GM10847 (cell line): Measurements from ENCODE around the gene NEURL2.

Experiments used
- POLR2A ChIP-seq: IDR thresholded peaks from 2 replicates; pipeline ENCODE4 v1.6.1; 2011; ENCODE audit not compliant: insufficient read length; ENCODE audit errors: extremely low read depth

NEURL2 gene

GRCh38 chr20:45924391-45925261 is 33.6 kb upstream of the NEURL2 start:
- no peak for TF ChIP-seq POLR2A

GRCh38 chr20:45921337-45922189 is 30.6 kb upstream of the NEURL2 start:
- no peak for TF ChIP-seq POLR2A

DNA sequence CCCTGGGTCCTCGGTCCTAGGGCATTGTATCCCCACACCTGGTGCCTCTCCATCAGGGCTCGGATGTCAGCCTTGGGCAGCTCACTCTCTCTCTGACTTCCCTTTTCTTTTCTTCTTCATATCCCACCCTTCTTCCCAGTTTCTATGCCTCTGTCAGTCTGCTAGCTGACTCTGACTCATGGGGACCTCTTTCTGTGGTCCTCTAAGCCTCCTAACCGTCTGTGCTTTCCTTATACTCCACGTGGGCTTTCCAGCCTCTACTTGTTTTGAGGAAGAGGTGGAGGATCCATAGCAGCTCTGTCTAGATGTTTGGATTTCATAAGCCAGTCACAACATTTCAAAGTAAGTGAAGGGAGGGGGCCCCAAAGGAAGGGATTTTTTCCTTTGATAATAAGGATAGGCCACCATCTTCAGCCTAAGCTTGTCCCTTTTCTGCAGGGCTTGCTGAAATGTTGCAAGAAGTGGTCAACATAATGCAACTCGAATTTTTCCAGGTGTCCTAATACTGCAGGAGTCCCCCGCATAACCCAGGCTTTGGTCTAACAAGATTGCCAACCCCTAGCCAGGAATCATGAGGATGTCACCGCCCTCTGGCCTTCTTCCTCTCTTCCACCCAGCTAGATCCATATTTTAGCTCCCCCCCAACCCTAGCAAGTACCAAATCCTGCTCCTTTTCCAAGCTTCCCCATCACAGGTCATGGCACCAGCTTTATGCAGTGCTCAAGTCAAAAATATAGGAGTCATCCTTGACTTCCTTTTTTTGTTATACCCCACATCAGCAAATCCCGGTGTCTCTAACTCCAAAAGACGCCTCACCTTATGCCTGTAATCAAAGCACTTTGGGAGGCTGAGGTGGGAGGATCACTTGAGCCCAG is 29.7 kb upstream of the NEURL2 start:
- no peak for TF ChIP-seq POLR2A

DNA sequence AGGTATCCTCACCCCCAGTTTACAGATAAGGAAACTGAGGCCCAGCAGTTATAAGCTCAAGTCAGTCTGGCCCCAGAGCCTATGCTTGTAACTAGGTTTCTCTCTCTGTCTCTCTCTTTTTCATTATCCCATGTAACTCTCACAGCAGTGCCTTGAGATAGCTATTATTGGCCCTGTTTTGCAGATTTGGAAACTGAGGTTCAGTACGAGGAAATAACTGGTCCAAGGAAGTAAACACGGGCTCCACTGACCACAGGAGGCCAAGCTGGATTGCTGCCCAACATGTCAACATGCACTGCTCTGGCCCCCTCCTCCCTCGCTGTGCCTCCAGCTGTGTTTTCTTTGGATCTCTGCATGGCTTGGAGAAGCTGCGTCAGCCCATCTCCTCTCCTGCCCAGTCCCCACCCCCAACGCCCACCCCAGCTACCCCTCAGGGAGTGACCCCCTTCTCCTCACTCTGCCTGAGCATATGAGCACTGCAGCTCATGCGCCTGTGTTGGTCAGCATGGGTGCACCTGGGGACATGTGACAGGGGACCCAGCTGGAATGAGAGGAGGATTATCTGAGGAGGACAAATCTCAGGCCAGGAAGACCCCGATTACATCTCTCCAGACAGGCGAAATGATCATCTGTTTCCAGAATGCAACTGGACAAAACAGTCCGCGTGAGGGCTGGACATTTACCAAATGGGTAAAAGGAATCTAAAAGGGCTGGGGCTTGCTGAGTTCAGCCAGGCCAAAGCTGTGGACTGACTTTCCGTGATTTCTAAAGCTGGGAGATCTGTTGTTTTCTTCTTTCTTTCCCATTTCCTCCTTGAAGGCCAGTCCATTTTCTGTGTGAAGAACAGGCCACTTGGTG is 28.8 kb upstream of the NEURL2 start:
- no peak for TF ChIP-seq POLR2A

DNA sequence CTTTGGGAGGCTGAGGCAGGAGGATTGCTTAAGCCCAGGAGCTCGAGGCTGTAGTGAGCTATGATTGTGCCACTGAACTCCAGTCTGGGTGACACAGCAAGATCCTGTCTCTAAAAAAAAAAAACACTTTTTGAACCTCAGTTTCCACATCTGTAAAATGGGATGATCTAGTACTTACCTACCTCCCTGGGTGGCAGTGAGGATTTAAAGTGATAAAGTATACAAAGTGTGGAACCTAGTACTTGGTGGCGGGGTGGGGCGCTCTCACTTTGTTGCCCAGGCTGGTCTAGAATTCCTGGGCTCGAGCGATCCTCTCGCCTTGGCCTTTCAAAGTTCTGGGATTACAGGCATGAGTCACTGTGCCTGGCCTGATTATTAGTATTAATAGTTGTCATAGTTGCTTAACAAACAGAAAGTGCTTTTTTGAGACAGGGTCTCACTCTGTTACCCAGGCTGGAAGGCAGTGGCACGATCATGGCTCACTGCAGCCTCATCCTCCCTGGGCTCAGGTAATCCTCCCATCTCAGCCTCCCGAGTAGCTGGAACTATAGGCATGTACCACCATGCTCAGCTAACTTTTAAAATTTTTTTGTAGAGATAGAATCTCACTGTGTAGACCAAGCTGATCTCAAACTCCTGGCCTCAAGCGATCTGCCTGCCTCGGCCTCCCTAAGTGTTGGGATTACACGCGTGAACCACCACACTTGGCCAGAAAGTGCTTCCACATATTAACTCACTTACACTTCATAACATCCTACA is 27.9 kb upstream of the NEURL2 start:
- TF ChIP-seq POLR2A: no peak

DNA sequence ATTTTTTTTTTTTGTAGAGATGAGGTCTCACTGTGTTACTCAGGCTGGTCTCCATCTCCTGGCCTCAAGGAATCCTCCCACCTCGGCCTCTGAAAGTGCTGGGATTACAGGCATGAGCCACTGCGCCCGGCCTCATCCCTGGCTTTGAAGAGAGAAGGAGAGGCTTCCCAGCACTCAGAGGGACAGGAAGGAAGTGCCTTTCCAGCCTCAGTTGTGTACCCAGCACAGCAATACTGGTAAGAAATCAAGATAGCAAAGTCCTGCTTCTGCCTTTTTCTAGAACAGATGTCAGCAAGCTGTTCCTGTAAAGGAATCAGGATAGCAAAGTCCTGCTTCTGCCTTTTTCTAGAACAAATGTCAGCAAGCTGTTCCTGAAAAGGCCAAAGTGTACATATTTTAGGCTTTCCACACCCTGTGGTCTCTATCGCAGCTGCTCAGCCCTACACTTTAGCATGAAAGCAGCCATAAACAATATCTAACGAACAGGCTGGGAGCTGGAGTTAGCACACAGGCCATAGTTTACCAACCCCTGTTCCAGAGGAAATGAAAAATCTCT is 27.3 kb upstream of the NEURL2 start:
- TF ChIP-seq POLR2A: no peak

DNA sequence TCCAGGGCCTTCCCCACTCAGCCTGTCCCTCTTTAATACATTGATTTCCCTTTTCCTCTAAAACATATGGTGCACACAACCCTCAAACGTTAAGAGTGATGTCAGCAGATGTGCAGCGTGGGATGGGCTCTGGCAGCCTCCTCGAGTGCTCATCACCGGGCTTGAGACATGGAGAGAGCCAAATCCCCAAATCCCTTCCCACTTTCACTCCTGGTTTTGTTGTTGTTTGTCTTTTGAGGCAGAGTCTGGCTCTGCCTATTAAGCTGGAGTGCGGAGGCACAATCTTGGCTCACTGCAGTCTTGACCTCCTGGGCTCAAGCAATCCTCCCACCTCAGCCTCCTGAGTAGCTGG is 26.8 kb upstream of the NEURL2 start:
- no peak for TF ChIP-seq POLR2A

- TF ChIP-seq POLR2A: no peak
Observed at GRCh38 chr20:45913116-45913515, 22.1 kb upstream of the NEURL2 start.

- TF ChIP-seq POLR2A: no peak
Observed at GRCh38 chr20:45912344-45912682, 21.3 kb upstream of the NEURL2 start.

- TF ChIP-seq POLR2A: no peak
Observed at GRCh38 chr20:45911486-45912343, 20.7 kb upstream of the NEURL2 start, which contains the start of gene PLTP. PLTP (minus strand) TSS chr20:45912155; CDS start chr20:45911452, 703 bp downstream.

DNA sequence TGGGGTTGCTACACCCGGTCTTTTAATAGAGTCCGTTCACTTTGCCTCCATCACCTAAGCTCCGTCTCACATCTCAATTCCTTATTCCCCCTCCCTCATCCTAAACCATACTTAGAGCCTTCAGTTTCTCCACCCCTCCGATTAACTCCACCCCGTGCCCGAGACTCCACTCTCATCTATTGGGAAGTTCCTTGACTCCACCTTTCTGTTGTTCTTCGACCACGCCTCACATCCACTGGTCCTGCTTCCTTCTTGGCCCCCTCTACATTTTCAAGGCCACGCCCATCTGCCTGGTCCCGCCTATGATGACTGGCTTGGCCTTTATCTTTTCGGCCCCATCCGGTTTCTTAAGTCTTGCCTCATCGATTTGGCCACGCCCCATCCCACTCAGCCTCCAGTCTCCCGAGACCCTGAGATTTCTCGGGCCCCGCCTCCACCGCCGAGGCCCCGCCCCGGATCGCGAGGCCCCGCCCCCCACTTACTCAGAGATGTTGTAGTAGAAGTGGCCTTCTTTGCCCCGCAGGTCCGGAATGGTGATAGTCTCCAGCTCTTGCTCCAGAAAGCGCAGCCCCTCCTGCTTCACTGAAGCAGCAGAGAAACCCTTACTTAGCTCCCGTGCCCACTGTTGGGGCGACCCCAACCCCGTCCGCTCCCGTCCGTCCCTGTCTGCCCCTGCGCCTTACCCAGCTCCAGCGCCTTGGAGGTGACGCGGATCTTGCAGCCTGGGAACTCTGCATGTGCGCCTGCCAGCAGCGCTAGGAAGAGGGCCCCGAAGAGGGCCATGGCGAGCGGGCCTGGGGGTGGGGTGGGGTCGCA is 19.9 kb upstream of the NEURL2 start:
- TF ChIP-seq POLR2A: peak; percentile 39
